RPMI7951 (cell line): Measurements from ENCODE around the gene ADAMTS17. TPM values are rescaled to one million over a fixed set of nuclear protein-coding genes. Genes with fewer than 3 reads are reported as not detected.
A peak's percentile ranks its signal among the peaks of the same experiment; 100 is the strongest.

Experiments
- DNase-seq: peaks from one replicate; pipeline ENCODE4 v3.0.0-alpha.2; 2012; ENCODE audit warnings: low read depth
- total RNA-seq: library from RNA; depleted of rRNA; stranded (reverse); fragments of >200 nt; shearing (Covaris generic); gene quantifications from 2 replicates; pipeline ENCODE4 v1.2.3, GENCODE V29; 2014

The ADAMTS17 gene
- total RNA-seq, 1 experiment from 2014 or later = 1.6 TPM

DNA sequence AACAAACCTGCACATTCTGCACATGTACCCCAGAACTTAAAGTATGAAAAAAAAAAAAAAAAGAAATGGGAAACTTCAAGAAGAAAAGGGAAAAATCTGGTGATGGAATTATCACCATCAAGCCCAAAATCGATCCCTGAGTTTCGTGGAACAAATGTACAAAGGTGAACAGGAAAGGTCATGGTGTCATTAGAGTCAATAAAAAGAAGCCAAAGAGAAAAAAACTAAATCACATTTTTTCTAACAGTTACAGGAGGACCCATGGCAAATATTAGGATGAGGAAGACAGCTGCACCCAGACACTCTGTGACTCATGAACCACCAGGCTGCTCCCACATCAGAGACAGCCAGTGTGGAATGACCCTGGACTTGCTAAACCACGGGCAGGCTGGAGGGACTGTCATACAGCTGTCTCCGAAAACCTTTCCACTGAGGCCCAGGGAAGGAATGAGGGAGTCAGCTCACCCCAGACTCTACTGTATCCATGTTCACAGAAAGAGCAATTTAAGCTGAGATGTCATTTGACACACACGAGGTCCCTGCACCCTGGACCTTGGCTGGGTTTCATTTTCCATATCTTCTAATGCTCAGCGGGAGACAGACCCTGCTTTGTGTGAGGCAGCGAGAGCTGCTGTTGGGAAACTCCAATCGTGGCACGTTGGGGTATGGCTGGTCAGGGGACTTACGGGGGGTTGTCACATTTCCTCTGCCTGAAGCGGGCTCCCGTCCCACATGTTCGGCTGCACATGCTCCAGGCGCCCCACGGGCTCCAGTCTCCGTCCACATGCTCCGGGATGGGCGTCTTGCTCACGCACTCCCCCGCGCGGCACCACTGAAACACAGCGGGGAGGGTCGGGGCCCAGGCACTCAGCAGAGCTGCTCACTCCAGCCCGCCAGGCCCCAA is 210.2 kb downstream of the ADAMTS17 start:
- DNase-seq = peak; percentile 94

DNA sequence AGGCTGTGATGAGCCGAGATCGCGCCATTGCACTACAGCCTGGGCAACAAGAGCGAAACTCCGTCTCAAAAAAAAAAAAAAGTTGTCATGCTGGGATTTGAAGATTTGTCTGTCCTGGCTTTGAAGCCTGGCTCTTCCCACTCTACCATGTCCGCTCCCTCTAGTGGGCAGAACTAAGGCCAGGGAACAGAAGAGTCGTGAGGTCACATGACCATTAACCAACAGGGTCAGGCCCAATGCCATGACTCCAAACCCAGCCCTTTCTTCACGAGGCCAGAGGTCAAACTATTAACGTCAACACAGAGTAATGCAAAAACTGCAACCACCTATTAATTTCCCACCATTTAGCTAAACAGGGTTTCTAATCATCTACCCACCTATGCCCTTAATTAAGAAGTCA is 212.1 kb downstream of the ADAMTS17 start:
- DNase-seq = peak; percentile 32

DNA sequence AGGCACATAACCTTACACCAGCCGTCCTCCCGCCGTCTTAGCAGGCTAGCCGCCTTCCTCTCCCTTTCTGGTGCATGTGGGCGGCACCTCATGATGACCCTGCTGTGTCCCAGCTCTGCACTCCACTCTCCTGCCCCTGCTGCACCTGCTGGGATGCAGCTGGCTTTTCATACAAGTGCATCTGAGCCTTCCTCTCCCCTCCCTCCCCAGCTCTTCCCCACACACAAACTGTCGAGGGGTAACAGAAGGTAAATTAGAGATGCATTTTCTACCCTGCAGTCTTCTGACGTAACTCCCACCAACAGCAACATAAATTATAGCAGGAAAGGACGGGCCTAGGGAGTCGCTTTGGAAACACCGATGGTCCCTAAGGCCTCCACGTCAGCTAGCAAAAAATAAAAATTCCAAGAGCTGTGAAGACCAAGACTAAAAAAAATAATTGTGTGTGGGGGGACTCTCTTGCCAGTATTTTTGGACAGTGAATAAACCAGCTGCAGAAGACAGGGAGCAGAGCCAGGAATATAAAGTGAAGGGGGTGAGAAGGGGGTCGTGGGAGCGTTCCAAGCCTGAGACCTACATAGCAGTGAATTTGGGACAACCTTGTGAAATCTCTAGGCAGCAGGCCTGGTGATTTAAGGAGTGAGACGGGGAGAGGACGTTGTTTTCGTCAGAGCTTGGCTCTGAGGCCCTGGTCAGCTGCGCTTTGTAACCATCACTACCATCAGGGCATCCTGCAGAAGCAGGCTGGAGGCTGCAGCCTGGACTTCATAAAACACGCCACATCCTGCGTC is 216.2 kb downstream of the ADAMTS17 start:
- no peak for DNase-seq

DNA sequence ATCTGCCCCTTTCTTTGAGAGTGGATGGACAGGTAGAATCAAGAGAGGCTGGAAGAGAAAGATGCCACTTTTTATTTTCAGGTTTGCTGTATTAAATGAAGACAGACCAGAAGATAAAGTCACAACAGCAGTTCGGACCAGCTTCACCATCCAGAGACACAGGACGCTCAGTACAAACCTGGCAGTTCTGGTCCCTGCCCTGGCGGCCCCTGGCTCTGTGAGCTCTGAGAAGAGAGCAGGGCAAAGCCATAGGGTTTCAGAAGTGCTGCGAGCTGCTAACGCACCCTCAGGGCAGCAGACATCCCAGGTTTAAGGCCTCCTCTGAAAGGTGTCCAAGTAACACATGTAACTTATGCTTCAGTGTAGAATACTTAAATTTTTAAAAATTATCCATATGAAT is 216.8 kb downstream of the ADAMTS17 start:
- no peak for DNase-seq

DNA sequence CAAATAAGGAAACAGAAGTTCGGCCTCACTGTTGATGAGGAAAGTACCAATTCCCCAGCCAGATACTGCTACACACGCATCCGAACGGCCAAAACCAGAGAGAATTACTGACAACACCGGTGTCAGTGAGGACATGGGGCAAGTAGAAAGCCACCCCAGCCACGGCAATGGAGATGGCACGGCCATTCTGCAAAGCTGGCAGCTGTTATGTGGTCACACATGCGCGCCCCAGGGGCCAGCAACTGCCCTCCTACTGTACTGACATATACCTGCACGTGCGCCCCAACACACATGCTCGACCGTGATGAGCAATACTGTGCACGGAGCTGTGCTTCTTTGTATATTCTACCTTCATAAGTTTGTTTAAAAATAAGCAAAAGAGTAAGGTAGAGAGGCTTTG is 217.4 kb downstream of the ADAMTS17 start:
- no peak for DNase-seq

DNA sequence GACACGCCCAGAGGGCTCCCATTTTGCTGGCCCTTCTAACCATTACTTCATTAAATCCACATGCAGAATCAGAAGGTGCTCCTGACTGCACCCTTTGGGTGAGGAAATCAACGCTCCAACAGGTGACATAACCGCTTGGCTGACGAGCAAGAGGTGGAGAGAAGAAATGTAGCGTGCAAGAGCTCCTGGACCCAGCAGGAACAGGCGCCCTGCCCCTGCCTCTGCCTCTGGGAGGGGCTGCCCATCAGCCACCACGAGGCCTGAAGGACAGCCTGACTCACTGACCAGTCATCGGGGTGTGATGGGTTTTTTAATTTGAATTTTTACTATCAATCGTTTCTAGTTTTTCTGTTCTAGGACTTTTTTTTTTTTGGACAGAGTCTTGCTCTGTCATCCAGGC is 218.2 kb downstream of the ADAMTS17 start:
- peak; percentile 78 for DNase-seq

DNA sequence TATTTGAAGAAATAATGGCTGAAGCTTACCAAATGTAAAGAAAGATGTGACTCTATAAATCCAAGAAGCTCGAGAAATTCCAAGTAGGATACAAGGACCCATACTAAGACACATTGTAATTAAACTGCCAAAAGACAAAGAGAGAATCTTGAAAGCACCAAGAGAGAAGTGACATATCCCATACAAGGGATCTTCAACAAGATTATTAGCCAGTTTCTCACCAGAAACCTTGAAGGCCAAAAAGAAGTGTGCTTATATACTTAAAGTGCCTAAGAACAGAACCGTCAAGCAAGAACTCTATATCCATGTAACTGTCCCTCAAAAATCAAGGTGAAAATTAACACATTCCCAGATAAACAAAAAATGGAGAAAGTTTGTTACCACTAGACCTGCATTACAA is 220.5 kb downstream of the ADAMTS17 start:
- no peak for DNase-seq

DNA sequence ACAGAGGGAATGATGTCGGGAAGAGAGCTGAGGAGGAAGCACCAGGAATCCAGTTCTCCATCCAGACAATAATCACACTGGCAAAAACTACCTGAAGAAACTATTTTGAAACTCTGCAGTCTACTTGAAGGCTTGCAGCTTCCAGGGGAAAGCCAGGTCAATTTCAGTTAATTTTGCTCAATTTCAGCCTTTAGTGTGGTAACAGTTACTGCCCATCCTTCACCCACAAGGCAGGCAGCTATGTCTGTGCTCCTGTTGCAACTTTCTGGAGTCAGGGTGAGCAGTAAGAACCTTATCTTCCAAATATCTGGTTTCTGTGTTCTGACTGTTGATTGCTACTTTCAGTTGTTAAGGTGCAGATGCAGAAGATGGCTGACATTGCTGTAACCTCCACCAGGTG is 221.7 kb downstream of the ADAMTS17 start:
- DNase-seq = no peak

DNA sequence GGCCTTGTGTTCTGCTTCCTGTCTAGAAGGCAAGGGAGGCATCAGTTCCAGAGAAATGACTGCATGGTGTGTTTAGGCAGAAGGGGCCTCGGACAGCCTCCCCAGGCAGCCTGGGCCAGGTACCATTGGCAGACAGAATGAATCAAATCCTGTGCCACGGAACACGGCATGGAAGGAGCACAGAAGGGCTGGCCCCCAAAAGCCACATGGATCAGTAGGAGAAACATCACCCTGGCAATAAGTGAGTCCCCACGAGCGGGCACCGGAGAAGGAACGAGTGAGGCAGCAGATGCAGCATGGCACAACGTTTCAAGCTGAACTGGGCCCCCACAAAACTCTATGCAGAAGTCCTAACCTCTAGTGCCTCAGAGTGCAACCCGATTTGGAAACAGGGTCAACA is 223.2 kb downstream of the ADAMTS17 start:
- DNase-seq = no peak

DNA sequence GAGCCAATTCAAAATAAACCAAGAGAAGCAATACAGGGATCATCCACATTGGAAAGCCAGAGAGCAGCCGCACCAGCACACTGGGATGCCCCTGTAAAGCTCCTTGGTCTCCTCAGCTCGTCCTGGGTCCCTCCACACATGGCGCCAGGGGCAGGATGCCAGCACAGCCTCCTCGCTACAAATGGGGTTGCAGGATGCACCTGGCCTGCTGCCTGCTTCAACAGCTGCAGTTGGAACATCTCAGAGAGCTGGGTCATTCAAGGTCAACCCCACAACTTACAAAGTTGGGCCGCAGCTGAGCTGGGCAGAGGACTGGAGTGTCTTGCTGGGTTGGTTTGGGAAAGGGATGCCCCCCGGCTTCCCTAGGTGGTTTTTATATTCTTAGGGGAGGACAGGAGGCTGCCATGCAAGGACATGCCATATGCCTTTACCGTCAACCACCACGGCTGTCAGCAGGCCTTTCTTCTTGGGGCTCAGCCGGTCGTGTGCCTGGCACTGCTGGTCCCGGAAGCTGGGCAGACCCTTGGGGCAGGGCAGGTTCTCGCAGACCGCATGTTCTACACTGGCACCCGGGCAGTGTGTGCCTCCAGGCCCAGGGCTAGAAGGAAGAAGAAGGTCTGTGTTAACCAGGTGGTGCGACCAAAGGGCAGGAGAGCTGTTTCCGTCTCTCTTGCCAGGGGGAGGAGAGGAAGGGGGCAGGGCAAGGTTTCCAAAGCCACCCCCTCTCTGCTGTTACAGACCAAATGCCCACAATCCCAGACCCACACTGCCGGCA is 225.2 kb downstream of the ADAMTS17 start:
- DNase-seq = peak; percentile 70

DNA sequence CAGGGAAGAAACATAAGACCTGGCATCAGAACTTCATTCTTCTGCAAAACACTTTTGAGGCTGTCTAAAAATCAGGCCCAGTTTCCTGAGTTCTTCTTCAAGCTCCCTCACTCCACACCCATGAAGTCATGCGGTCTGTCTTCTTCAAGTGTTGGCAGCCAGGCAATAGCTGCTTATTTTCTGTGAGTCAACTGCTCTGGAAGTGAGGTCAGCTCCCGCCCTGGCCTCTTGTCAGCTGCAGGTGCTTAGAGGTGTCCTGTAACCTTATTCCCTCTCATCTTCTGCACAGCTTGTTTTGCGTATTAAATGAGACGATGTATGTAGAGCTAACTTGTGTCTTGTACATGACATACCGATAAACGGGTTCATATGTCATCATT is 226.1 kb downstream of the ADAMTS17 start:
- peak; percentile 79 for DNase-seq

DNA sequence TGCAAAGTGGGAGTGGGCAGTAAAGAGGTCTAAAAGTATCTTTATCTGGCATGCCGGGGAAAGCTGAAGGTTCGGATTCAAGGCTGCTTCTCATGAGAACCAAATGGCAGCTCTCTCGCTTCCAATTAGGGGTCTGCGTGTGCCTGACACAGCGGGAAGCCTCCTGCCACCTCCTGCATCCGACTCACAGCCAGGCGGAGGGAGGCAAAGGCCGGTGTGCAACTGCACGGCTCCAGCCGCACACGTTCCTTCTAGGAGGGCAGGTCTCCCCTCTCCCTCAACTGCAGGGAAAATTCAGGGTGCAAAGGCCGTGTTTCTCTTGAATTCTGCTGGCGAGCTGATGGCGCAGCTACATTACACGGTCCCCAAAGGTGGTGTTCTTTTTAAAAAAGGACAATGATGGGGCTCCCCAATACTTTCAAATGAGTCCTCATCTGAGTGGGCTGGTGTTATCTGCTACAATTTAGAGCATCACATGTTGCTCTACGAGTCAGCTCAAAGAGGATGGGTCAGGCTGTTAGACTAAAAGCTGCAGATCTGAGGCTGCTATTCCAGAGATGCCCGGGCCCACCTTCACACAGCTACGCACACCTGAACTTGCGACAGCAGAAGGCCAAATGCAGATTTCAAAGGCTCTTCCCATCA is 226.6 kb downstream of the ADAMTS17 start:
- DNase-seq = no peak

DNA sequence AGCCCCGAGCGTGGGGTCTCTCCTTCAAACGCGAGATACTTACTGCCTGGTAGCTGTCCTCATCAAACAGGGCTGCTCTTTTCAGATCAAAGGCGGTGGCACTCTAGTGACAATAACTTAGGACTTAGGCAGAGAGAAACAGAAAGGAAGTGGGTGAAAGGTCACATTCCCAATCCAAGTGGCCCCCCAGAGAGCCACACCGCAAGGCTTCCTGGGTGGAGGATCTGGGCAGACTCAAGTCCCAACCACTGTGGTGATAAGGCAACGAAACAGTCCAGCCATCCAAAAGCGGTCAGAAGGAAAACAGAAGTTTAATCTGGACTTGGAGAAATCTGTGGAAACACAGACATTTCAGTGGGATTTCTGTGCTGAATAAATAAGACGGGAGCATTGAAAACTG is 227.2 kb downstream of the ADAMTS17 start:
- DNase-seq = peak; percentile 91

DNA sequence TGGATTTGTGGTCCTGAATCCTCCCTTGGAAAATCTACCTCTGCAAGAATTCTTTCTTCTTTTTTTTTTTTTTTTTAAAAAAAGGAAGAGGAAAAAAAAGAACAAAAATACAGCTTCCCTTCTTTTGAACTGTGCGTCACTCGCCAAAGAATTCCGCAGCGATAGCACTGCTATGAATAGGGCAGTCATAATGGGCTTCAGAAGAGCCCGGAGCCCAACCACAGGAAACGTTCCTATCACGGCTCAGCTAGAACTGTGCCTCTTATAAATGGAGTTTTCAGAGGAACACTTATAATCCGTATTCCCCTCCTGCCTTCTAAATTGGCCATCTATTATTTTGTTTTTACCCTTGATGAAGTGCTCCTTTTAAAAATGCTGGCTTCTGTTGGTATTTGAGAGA is 227.7 kb downstream of the ADAMTS17 start:
- DNase-seq = peak; percentile 95

DNA sequence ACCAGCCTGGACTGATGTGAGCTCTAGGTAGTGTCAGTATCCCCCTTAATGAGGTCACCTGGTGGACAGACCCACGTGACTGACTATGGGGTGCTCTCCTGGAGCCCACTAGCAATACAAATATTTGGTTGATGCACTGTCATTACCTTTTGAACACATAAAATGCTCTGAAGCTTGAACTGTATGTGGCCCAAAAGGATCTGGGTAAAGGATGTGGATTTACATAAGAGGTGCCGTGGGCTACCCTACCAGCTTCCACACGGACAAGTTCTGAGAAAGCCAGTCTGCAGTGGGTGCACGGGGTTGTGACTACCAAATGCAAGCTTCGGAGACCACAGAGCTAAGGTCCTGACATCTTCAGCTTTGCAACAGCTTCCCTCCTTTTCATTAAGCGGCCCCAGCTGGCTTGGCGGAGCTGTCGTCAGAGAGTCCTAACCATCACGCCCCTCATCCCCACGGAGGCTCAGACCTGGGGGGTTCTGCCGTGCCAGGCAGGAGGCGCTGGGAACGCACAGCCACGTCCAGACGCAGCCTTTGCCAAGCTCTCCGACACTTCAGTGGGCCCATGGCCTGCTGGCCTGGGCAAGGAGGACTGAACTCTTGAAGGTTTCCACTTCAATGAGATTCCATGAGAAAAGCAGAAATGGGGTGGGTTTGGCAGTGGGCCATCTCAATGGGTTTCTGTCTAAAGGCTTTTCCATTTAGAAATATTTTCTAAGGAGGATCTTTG is 228.3 kb downstream of the ADAMTS17 start:
- DNase-seq = no peak

DNA sequence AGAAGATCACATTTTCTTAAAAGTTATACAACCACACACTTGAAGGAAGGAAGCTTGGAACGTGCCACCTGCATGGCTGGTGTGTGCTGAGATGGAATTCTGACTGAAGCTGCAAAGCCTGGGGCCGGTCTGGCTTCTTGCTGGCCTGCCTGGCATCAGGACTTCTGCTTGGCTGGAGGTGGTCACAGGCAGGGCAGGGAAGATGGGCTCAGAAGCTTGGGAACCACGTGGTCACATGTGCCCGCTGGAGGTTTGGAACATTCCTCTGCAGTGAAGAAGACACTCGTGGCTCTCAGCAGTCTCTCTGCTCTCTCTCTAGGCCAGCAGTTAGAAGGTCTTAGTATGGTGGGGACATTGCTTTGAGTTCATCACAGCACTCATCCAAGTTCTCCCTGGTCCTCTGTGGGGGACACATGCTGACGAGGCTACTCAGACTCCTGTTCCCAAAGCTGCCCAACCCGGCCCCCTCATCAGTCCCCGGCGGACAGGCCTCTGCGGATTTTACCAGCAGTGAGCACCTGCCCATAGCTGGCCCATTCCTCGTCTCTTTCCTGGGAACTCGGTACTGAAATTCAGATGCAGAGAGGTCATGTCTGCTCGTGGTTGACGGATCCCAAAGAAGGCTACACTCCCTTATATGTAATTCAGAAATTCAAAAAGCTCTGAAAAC is 229.0 kb downstream of the ADAMTS17 start:
- no peak for DNase-seq

DNA sequence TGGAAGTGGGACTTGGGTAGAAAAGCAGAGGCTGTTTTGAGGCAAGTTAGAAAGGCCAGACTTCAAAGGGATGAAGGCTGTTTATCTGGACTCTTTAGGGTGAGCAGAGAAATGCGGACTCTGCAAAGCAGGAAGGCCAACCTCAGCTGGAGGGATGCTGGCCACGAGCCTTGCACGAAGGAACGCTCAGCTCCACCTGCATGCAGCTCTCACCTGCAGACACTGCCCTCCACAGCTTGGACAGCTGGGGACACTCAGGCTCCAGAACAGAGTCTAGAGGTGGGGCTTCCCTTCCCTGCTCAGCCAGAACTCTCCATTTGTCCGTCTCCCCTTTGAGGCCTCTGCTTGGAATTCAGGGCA is 229.7 kb downstream of the ADAMTS17 start:
- DNase-seq = no peak

DNA sequence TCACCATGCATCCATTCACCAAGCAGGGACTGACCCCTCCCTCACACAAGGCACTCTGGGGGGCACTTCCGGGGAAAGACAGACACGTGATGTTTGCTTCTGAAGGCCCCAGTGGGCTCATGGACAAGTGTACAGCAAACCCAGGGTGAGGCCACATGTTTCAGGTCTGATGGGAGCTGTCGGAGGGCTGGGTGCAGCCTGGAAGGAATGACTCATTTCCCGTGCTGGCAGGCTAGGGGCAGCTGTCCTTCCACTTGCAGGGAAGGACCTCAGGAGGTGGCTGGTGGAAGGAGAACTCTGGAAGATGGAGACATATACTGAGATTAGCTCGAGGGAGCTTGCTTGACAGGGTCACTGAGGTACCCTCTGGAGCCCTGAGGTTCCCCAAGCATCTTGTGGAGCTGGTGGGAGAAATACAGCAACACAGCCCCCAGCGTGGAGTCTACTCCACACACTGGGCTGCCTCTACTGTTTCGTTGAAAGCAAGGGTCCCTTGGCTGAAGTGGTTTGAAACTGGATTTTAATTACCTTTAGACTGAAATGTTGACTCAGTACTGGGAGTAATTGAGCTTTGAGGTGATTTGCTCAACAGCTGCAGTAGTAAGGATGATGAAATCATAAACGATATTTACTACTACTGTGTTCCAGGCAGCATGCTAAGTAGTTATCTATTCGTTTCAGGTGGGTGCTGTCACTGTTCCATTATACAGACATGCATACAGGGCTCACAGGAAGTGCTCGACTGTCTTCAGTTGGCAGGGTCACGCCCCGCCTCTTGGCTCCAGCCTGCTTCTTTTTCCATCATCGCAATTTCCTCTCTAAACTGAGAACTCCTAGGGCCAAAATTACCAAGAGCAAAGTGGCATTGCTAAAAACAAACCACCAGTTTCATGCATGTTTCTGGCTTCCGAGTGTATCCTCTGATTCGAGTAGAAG is 230.4 kb downstream of the ADAMTS17 start:
- peak; percentile 96 for DNase-seq

DNA sequence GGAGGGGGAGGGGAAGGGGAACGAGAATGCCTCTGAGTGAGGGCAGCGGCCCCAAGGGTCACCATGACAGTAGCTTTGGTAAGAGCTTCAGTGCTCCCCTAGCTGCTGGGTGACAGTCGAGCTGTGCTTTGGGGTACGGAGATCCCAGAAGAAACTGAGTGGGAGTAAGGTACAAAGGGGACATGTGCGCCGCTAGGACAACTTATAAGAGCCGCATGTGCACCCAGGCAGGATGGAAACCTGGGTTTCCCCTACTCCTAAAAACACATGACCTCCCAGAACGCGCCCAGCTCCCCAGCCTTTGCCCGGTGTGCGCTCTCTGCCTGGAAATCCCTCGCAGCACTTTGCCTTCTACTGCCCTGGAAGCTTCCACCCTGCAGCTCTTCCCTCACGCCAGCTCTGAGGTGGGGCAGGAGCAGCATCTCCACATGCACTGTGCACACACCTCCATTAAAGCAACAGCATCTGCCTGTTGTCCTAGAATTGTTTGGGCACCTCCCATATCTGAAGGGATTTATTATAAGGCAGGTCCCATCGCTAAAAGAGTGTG is 232.2 kb downstream of the ADAMTS17 start:
- no peak for DNase-seq
